H54 (cell line): ENCODE data around the gene SOWAHD.
A peak's percentile ranks its signal among the peaks of the same experiment; 100 is the strongest.
"Not testable (repeated sequence)": the region's sequence is repeated elsewhere in the genome, so short reads cannot be mapped to it uniquely, and the experiment has no call there.

Experiments used
- DNase-seq: peaks from one replicate; pipeline ENCODE4 v3.0.0; 2011; ENCODE audit warnings: low spot score, mixed read lengths; ENCODE audit not compliant: insufficient read length
- FAIRE-seq: peaks from 3 replicates; lab custom pipeline; 2011; peaks lifted over from hg19 to GRCh38; lab: Jason Lieb, UNC
- POLR2A ChIP-seq: IDR thresholded peaks from 2 replicates; pipeline ENCODE4 v1.6.1; 2011; ENCODE audit warnings: low read depth, mild to moderate bottlenecking, low read length

SOWAHD gene

DNA sequence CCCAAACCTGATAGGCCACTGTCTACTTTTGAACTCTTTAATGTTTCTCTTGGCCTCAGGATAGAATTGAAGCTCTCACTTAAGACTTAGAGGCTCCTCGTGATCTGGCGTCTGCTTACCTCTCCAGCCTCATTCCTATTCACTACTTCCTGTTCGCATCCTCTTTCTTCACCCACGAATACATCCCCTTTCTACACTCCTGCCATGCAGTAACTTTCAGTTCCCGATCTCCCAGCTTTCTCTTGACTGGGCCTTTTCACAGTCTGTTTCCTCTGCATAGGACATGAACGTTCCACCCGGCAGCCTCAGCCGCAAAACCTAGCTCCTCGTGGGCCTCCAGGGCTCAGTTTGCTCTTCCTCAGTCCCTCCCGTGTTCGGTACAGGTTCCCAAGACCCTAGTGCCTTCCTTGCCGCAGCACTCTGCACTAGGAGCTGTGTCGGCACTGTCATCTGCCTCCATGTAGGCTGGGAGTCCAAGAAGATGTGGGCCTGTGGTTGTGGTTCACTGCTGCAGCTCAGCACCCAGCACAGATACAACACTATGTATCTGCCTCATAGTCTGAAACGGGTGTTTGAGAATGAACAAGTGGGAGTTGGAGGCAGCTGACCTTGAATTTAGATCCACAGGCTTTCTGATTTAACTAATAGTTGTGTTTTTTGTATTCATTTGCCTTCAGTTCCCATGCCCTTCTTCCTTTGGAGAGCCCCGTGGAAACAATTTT is 17.3 kb downstream of the SOWAHD start:
- TF ChIP-seq POLR2A = no peak
- FAIRE-seq (no peak), DNase-seq (no peak)

DNA sequence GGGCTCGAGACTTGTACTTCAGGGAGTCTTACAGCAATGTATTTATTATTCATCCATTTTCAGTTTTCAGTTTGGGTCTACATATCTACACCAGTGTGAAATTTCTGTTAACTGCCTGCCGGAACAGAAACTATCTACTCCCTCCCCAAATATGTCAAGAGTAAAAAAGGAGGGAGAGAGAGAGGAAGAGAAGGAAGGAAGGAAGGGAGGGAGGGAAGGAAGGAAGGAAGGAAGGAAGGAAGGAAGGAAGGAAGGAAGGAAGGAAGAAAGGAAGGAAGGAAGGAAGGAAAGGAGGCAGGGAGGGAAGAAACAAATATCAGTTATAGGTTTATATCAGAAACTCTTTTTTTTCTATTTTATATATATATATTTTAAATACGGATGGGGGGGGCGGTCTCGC is 20.4 kb downstream of the SOWAHD start:
- DNase-seq (no peak), FAIRE-seq (no peak)
- TF ChIP-seq POLR2A = no peak

GRCh38 chrX:119783026-119783425 is 24.6 kb downstream of the SOWAHD start:
- FAIRE-seq (no peak), DNase-seq (no peak)
- TF ChIP-seq POLR2A = no peak

- no peak for FAIRE-seq
- no peak for DNase-seq
Measured at GRCh38 chrX:119784747-119785446, 26.5 kb downstream of the SOWAHD start.

DNA sequence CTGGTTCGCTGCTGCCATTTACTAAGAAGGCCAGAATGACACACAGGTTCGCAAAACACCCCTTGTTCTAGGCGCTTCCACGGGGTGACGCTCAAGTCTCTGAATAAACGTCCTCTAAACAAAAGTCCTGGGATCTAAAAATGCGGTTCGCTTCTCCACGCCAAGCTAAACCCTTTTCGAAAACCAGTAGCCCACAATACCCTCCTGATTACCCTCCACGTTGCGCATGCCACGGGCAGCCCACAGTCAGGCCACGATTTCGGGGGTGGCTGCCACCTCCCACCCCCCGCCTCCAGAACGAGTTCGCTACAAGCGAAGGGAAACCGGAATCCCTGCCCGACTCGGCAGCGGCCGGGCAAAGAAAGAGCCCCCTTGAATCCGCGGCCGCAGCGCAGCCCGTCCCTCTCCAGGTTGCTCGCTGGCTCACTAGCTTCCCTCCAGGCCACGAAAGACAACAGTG is 32.6 kb downstream of the SOWAHD start:
- no peak for TF ChIP-seq POLR2A
- DNase-seq = no peak
- no peak for FAIRE-seq

More at GRCh38 chrX:119784747-119785446, 26.5 kb downstream of the SOWAHD start:
- no peak for TF ChIP-seq POLR2A

- FAIRE-seq = peak; percentile 76
- peak; percentile 84 for TF ChIP-seq POLR2A
- peak; percentile 50 for DNase-seq
Measured at GRCh38 chrX:119791437-119792231, 33.2 kb downstream of the SOWAHD start, which contains the start of gene RPL39. Gene RPL39 (minus strand): TSS chrX:119791630. CDS start chrX:119791576, 54 bp downstream.

DNA sequence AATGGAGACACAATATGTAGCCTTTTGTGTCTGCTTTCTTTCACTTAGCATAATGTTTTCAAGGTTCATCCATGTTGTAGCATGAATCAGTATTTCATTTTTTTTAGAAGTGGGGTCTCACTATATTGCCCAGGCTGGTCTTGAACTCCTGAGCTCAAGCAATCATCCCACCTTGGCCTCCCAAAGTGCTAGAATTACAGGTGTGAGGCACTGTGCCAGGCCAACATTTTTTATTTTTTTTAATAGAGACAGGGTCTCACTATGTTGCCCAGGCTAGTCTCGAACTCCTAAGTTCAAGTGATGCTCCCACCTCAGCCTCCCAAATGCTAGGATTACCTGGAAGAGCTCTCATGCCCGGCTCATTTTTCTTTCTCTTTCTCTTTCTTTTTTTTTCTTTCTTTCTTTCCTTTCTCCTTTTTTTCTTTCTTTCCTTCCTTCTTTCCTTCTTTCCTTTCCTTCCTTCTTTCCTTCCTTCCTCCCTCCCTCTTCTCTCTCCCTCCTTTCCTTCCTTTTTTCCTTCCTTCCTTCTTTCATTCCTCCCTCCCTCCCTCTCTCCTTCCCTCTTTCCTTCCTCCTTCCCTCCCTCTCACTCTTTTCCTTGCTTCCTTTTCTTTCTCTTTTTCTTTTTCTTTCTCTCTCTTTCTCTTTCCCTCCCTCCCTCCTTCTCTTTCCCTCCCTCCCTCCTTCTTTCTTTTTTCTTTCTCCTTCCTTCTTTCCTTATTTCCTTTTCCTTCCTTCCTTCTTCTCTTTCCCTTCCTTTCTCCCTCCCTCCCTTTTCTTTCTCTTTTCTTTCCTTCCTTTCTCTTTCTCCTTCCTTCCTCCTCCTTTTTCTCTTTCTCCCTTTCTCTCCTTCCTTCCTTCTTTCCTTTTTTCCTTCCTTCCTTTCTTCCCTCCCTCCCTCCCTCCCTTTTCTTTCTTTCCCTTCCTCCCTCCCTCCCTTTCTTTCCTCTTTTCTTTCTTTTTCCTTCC is 43.1 kb downstream of the SOWAHD start:
- DNase-seq = no peak
- no peak for FAIRE-seq
- TF ChIP-seq POLR2A = no peak

DNA sequence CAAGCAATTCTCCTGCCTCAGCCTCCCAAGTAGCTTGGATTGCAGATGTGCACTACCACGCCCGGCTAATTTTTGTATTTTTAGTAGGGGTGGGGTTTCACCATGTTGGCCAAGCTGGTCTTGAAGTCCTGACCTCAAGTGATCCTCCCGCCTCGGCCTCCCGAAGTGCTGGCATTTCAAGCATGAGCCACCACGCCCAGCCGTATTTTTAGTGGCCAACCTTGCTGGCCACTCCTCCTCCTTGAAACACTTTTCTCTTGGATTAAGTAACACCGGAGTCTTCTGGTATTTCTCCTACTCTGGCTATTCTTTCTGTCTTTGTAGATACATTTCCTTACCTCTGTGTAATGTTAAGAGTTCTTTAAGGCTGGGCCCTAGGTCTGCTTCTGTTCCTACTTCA is 44.2 kb downstream of the SOWAHD start:
- DNase-seq (no peak), FAIRE-seq (no peak)
- TF ChIP-seq POLR2A = no peak

DNA sequence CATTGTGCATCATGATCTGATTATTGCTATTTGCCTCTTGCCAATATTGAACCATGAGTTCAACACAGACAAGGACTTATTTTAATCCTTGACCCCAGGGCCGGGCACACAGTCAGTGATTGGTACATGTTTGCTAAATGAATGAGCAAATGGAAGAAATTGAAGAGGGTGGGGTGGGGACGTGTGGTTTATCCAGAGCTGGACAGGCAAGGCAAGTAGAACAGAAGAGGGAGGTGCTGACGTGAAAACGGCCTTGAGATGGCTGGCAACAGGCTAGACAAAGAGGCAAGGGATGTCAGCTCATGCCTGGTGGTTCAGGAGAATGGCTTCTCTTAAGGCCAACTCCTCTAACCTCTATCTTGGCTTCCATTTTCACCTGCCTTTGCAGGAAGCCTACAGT is 50.1 kb downstream of the SOWAHD start:
- not testable (repeated sequence) for DNase-seq, FAIRE-seq

DNA sequence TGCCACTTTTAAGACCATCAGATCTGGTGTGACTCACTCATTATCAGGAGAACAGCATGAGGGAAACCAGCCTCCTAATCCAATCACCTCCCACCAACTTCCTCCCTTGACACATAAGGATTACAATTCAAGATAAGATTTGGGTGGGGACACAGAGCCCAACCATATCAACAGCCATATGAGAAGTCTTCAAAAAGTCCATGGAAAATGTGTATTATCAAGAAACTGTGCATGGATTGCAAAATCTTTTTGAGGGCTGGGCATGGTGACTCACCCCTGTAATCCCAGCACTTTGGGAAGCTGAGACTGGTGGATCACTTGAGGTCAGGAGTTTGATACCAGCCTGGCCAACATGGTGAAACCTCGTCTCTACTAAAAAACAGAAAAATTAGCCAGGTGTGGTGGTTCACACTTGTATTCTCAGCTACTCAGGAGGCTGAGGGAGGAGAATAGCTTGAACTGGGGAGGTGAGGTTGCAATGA is 50.8 kb downstream of the SOWAHD start:
- DNase-seq = no peak
- no peak for TF ChIP-seq POLR2A
- FAIRE-seq = no peak
